ENCODE data around the gene POLR3A. TPM values are rescaled to one million over a fixed set of nuclear protein-coding genes. Genes with fewer than 3 reads are reported as not detected.

POLR3A gene
- total RNA-seq, 1 donor from 2014 or later = 13.1 TPM

DNA sequence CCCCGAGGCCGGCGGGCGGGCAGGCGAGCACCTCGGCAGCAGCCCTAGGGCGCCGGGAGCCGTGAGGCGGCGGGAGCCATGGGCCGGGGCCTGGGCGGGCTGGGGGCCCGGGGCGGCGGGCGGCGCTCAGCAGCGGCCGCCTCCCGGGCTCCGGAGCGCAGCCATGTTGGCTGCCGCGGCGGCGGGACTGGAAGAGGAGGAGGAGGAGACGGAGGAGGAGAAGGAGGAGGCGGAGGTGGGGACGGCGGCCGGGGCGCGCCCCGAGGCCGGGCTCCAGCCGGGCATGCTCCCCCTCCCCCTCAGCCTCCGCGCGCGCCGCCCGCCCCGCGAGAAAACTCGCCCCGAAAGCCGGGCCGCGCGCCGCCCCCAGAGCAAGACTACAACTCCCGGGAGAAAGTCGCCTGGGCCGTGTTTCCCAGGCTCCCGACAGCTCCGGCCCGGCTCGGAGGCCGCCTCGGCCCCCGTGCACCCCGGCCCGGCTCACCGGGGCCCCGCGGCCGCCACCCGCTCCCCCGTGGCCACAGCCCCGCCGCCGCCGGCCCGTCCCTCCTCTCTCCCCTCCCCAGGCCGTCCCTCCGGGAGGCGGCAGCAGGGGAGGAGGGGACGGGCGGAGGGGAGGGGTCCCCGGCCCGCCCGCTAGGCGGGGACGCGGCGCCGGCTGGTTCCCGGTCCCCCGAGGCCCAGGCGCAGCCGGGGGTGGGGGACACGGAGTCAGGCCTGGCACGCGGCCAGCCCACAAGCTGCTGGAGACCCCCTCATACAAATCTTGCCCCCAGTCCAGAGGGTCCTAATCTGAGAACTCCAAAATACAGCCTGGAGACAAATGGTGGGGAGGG, 102.5 kb downstream of the POLR3A start, which contains the start of gene DLG5:
Gene DLG5 (minus strand): TSS at position 190 of the 836 bp plus-strand sequence. CDS start 235 bp downstream, outside the sequence.
- H3K27me3 Mint-ChIP-seq (ENCODE audit: low read depth) = no peaks in the 10 kb centered on the region
- peak within 1 kb of the TSS; percentile 74 for H3K4me3 Mint-ChIP-seq (ENCODE audit: unreplicated experiment)
- TF ChIP-seq, protein P1, sequence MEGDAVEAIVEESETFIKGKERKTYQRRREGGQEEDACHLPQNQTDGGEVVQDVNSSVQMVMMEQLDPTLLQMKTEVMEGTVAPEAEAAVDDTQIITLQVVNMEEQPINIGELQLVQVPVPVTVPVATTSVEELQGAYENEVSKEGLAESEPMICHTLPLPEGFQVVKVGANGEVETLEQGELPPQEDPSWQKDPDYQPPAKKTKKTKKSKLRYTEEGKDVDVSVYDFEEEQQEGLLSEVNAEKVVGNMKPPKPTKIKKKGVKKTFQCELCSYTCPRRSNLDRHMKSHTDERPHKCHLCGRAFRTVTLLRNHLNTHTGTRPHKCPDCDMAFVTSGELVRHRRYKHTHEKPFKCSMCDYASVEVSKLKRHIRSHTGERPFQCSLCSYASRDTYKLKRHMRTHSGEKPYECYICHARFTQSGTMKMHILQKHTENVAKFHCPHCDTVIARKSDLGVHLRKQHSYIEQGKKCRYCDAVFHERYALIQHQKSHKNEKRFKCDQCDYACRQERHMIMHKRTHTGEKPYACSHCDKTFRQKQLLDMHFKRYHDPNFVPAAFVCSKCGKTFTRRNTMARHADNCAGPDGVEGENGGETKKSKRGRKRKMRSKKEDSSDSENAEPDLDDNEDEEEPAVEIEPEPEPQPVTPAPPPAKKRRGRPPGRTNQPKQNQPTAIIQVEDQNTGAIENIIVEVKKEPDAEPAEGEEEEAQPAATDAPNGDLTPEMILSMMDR (IDR thresholded peaks at IDR 0.05) = peak; percentile 48

DNA sequence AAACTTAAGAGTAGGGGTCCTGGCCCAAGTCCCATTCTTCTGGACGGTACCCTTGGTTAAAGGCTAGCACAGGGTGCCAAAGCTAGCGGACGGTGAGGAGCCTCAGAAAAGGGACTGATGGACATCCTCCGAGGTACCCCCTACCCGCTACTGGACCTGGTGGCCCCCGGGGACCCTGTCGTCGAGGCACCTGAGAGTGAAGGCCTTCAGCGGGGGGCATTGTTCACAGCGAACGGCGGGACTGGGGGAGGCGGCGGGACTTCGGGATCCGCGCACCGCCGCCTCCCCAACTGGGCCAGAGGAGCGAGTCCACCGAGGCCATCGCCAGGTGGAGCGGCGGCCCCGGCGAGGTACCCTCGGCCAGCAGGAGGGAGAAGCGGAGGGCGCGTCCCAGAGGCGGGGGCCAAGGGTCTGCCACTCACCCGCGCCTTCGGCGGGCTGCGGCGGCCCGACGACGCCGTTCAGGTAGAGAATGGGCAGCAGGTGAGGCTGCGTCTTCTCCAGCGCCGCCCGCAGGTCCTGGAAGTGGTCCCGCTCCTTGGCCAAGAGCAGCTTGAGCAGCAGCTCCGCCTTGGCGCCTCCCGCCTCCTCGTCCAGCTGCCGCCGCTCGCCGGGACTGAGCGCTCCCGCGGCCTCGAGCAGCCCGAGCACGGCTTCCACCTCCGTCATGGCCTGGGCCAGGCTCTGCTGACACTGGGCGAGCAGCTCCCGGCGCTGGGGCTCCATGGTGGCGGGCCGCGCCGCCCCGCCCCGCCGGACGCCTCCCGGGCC, 103.3 kb downstream of the POLR3A start:
- TF ChIP-seq, protein P1 (IDR thresholded peaks at IDR 0.05) = peak; percentile 50
- H3K9me3 Mint-ChIP-seq (ENCODE audit: low read depth) = peaks cover 2% of the 10 kb centered on the region
- peak overlapping the region; percentile 74 for H3K4me3 Mint-ChIP-seq (ENCODE audit: unreplicated experiment)
- H3K27ac Mint-ChIP-seq (ENCODE audit: unreplicated experiment) = peak overlapping the region; percentile 23
- no peak for DNase-seq (ENCODE audit: low spot score)
- no peaks in the 10 kb centered on the region for H3K36me3 Mint-ChIP-seq (ENCODE audit: low read depth)
- no peaks in the 10 kb centered on the region for H3K27me3 Mint-ChIP-seq (ENCODE audit: low read depth)
- peaks cover 27% of the 10 kb centered on the region for H3K4me1 Mint-ChIP-seq (ENCODE audit: low read depth)

More for the DNA sequence above, 102.5 kb downstream of the POLR3A start, which contains the start of gene DLG5:
- Mint-ChIP-seq H3K36me3 (ENCODE audit: low read depth) (no peaks in the 10 kb centered on the region), H3K9me3 (ENCODE audit: low read depth) (peaks cover 2% of the 10 kb centered on the region), H3K27ac (ENCODE audit: unreplicated experiment) (peak within 1 kb of the TSS; percentile 45), H3K4me1 (ENCODE audit: low read depth) (peaks cover 22% of the 10 kb centered on the region)
- no peak for DNase-seq (ENCODE audit: low spot score)

DNA sequence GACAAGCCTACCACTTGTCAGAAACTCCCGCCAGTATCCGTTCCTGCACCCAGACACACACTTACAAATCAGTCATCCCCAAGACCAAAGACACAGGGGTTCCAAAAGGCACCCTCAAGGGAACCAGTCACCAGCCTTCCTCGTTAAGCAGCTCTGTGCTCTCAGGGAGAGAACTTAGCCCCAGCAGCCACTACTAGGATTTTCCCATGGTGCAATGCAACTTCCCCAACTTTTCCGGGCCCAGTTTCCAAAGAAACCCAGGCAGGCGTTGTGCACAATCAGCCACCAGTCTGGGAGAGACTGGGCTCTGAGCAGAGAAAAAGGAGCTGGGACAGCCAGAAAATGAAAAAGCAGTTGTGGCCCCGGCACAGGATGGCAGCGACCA, 103.9 kb downstream of the POLR3A start:
- Mint-ChIP-seq H3K27me3 (ENCODE audit: low read depth) (no peaks in the 10 kb centered on the region), H3K9me3 (ENCODE audit: low read depth) (peaks cover 2% of the 10 kb centered on the region), H3K36me3 (ENCODE audit: low read depth) (no peaks in the 10 kb centered on the region), H3K4me3 (ENCODE audit: unreplicated experiment) (peak overlapping the region; percentile 74), H3K27ac (ENCODE audit: unreplicated experiment) (peak overlapping the region; percentile 13), H3K4me1 (ENCODE audit: low read depth) (peaks cover 33% of the 10 kb centered on the region)
- no peak for DNase-seq (ENCODE audit: low spot score)
- TF ChIP-seq, protein P1 (IDR thresholded peaks at IDR 0.05) = no peak

DNA sequence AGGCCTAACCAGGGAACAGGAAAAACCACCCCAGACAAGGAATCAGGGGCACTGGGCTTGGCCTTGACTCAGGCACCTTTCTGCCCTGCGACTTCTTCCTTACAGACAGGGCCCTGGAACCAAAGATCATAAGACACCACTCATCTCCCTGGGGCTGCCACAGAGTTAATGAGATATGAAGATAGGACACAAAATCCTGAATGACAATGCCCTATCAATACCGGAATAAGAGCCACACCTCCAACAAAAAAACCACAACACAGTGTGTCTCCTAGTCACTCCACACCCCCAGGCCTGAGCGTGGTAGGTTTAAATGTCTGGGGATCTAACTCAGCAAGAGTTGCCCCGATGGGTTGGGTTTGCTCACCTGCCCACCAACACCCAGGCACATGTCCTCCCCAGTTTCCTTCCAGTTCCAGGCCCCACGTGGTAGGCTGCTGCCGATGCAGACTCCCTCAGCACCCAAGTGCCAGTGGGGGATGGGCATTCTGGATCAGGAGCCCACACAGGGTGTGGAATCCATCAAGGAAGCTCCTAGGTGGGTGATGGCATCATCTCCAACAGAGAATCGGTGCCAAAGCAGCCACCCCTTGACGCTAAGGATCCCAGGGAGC, 106.6 kb downstream of the POLR3A start:
- no peaks in the 10 kb centered on the region for H3K36me3 Mint-ChIP-seq (ENCODE audit: low read depth)
- no peaks in the 10 kb centered on the region for H3K27me3 Mint-ChIP-seq (ENCODE audit: low read depth)
- H3K27ac Mint-ChIP-seq (ENCODE audit: unreplicated experiment) = no peak overlapping the region
- TF ChIP-seq, protein P1 (IDR thresholded peaks at IDR 0.05) = no peak
- H3K4me3 Mint-ChIP-seq (ENCODE audit: unreplicated experiment) = no peak overlapping the region
- DNase-seq (ENCODE audit: low spot score) = no peak
- H3K9me3 Mint-ChIP-seq (ENCODE audit: low read depth) = no peaks in the 10 kb centered on the region
- peaks cover 46% of the 10 kb centered on the region for H3K4me1 Mint-ChIP-seq (ENCODE audit: low read depth)

DNA sequence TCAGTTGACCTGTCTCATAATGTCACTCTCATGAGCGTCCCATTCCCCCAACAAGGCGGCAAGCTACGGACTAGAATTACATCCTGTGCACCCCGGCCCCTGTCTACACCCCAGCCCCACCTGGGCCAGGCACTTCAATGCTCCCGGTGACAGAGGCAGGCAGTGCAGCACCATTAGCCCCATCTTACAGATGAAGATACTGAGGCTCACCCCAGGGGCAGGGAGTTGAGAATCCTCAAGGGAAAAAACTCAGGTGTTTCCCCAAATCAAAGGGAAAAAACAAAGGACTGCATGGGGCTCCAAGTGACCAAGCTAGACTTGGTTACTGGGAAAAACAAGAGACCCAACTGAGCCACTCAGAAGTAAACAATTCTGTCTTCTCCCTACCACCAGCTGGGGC, 107.3 kb downstream of the POLR3A start:
- TF ChIP-seq, protein P1 (IDR thresholded peaks at IDR 0.05) = no peak
- H3K9me3 Mint-ChIP-seq (ENCODE audit: low read depth) = no peaks in the 10 kb centered on the region
- H3K4me3 Mint-ChIP-seq (ENCODE audit: unreplicated experiment) = no peak overlapping the region
- H3K4me1 Mint-ChIP-seq (ENCODE audit: low read depth) = peaks cover 41% of the 10 kb centered on the region
- H3K36me3 Mint-ChIP-seq (ENCODE audit: low read depth) = no peaks in the 10 kb centered on the region
- no peak overlapping the region for H3K27ac Mint-ChIP-seq (ENCODE audit: unreplicated experiment)
- no peak for DNase-seq (ENCODE audit: low spot score)
- no peaks in the 10 kb centered on the region for H3K27me3 Mint-ChIP-seq (ENCODE audit: low read depth)
